HEK293 (cell line): Measurements from ENCODE around the gene TTBK1.

Source experiments
- CTCF ChIP-seq: fragments of 450-650 bp; formaldehyde crosslinking; IDR thresholded peaks from 2 replicates; pipeline ENCODE4 v1.5.1; 2016; ENCODE audit warnings: missing biosample characterization, missing genetic modification characterization
- ZBTB17 ChIP-seq: fragments of 450-650 bp; formaldehyde crosslinking; IDR thresholded peaks from 2 replicates; pipeline ENCODE4 v1.5.1; 2016; ENCODE audit warnings: missing biosample characterization, missing genetic modification characterization
- ZBTB26 ChIP-seq: fragments of 450-650 bp; formaldehyde crosslinking; optimal IDR thresholded peaks from 2 replicates; pipeline ENCODE3; 2016; ENCODE audit warnings: missing biosample characterization, mild to moderate bottlenecking, missing genetic modification characterization
- ZNF121 ChIP-seq: fragments of 450-650 bp; formaldehyde crosslinking; IDR thresholded peaks from 2 replicates; pipeline ENCODE4 v1.5.1; 2016; ENCODE audit warnings: missing biosample characterization, missing genetic modification characterization

DNA sequence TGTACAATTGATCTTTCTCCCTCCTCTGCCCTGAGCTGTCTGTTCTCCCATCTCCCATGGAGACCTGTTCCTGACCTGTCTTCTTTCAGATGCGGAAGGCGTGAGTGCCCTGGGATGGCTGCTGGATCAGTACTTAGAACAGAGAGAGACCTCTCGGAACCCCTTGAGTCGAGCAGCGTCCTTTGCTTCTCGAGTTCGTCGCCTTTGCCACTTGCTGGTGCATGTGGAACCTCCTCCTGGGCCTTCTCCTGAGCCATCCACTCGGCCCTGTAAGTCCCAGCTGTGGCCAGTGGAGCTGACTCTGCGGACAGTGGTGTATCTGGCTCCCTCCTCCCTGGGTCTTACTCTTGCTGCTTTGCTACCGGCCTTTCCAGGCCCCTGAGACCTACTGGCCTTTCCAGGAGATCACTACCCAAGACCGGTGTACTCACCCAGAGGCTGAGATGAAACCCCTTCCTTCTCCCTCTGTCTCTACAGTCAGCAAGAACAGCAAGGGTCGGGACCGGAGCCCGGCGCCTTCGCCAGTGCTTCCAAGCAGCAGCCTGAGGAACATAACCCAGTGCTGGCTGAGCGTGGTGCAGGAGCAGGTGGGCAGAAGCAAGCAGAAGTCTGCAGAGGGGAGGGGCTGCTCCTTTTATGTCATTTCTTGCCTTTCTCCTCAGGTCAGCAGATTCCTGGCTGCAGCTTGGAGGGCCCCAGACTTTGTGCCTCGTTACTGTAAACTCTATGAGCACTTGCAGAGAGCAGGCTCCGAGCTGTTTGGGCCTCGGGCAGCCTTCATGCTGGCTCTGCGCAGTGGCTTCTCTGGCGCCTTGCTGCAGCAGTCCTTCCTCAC is 38.8 kb upstream of the TTBK1 start:
- TF ChIP-seq CTCF (tag by site-specific recombination) (no peak), ZNF121 (tag by site-specific recombination) (no peak), ZBTB17 (tag by site-specific recombination) (no peak), ZBTB26 (tag by site-specific recombination) (no peak)
